Esophagus mucosa (tissue), 1 donor: ENCODE measurements around the gene C1QTNF3. TPM values are rescaled to one million over a fixed set of nuclear protein-coding genes. Genes with fewer than 3 reads are reported as not detected.
A peak's percentile ranks its signal among the peaks of the same experiment; 100 is the strongest.
"Not testable (repeated sequence)": the region's sequence is repeated elsewhere in the genome, so short reads cannot be mapped to it uniquely, and the experiment has no call there.

ENCODE experiments used
- ATAC-seq: fragments of 200-7000 bp; cut with Tn5 transposase; one replicate; pipeline ENCODE4 v1.9.1; 2020
- total RNA-seq: library from RNA; stranded (reverse); gene quantifications from one replicate; pipeline ENCODE4 v1.2.4, GENCODE V29; 2023
- donor health status: DM: yes; HTN: yes; CAD: no.

Gene C1QTNF3
- total RNA-seq = 1.2 TPM

- ATAC-seq = no peak
These were observed at the start of gene C1QTNF3 for GRCh38 chr5:34043099-34043876. Gene C1QTNF3 (minus strand): TSS chr5:34043213. CDS start chr5:34043125, 88 bp downstream.

- ATAC-seq = not testable (repeated sequence)
These were observed 48.0 kb upstream of the C1QTNF3 start for GRCh38 chr5:34091039-34091438.

GRCh38 chr5:34089802-34090201, 46.8 kb upstream of the C1QTNF3 start:
- not testable (repeated sequence) for ATAC-seq

- ATAC-seq = not testable (repeated sequence)
These were observed 44.7 kb upstream of the C1QTNF3 start for GRCh38 chr5:34087728-34088127.

- not testable (repeated sequence) for ATAC-seq
These were observed 40.9 kb upstream of the C1QTNF3 start for GRCh38 chr5:34083898-34084297.

- ATAC-seq = not testable (repeated sequence)
These were observed 36.5 kb upstream of the C1QTNF3 start for GRCh38 chr5:34079505-34079904.

- ATAC-seq = not testable (repeated sequence)
These were observed 34.6 kb upstream of the C1QTNF3 start for GRCh38 chr5:34077636-34078035.

GRCh38 chr5:34076719-34077364, 33.8 kb upstream of the C1QTNF3 start:
- not testable (repeated sequence) for ATAC-seq

- ATAC-seq = not testable (repeated sequence)
These were observed 31.5 kb upstream of the C1QTNF3 start for GRCh38 chr5:34074472-34074871.

GRCh38 chr5:34074071-34074470, 31.1 kb upstream of the C1QTNF3 start:
- not testable (repeated sequence) for ATAC-seq

- ATAC-seq = not testable (repeated sequence)
These were observed 27.6 kb upstream of the C1QTNF3 start for GRCh38 chr5:34070626-34071025.

- no peak for ATAC-seq
These were observed 21.6 kb upstream of the C1QTNF3 start for GRCh38 chr5:34064656-34065055.

- ATAC-seq = no peak
These were observed 19.4 kb upstream of the C1QTNF3 start for GRCh38 chr5:34062419-34062818.

GRCh38 chr5:34061993-34062392, 19.0 kb upstream of the C1QTNF3 start:
- ATAC-seq = peak; percentile 55

GRCh38 chr5:34059977-34060376, 17.0 kb upstream of the C1QTNF3 start:
- peak; percentile 74 for ATAC-seq

GRCh38 chr5:34058532-34058931, 15.5 kb upstream of the C1QTNF3 start:
- ATAC-seq = no peak

GRCh38 chr5:34057569-34057968, 14.6 kb upstream of the C1QTNF3 start:
- ATAC-seq = peak; percentile 59

GRCh38 chr5:34057118-34057517, 14.1 kb upstream of the C1QTNF3 start:
- ATAC-seq = no peak

GRCh38 chr5:34055667-34056066, 12.7 kb upstream of the C1QTNF3 start:
- ATAC-seq = no peak

GRCh38 chr5:34054400-34054729, 11.4 kb upstream of the C1QTNF3 start:
- ATAC-seq = no peak

GRCh38 chr5:34053571-34054399, 10.8 kb upstream of the C1QTNF3 start:
- no peak for ATAC-seq

GRCh38 chr5:34053133-34053532, 10.1 kb upstream of the C1QTNF3 start:
- peak; percentile 78 for ATAC-seq

- no peak for ATAC-seq
These were observed 8.5 kb upstream of the C1QTNF3 start for GRCh38 chr5:34051374-34051980.
